ENCODE measurements around the gene ANKRD65.
"Not testable (repeated sequence)": the region's sequence is repeated elsewhere in the genome, so short reads cannot be mapped to it uniquely, and the experiment has no call there.

ANKRD65 gene

DNA sequence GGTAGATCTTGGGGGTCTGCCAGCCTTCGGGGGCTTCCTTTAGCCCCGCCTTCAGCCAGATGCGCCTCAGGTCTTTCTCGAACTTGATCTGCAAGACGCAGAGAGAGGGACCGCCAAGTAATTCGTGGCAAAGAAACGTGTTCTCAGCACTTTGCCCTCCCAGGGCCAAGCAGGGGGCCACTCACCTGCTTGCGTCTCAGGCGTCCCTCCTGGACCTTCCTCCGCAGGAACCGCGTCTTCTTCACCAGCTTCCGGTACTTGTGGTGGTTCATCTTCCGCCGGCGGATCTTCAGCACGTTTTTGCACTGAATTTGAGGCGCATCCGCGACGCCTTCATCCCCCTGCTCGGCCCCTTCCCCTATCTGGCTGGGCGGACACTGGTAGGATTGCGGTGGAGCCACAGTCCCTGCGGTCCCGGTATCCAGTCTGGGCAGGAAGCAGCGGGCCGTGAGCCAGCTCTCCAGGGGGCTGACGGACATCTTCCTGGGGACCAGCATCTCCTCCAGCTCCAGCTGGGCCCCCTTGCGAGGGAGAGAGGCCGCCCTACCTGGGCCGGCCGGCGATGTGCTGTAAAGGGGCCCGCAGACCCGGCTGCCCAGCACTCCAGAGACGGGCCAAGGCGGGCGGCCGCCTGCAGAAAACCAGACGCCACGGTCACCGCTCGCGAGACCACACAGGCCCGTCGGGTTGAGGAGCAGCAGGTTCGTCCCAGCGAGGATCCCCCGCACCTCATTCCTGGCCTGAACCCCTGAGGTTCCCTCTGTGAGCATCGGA, 47.1 kb downstream of the ANKRD65 start:
- in situ Hi-C loops (cut with MboI; ENCODE audit: low sequenced_read_pairs) = no loop called here

DNA sequence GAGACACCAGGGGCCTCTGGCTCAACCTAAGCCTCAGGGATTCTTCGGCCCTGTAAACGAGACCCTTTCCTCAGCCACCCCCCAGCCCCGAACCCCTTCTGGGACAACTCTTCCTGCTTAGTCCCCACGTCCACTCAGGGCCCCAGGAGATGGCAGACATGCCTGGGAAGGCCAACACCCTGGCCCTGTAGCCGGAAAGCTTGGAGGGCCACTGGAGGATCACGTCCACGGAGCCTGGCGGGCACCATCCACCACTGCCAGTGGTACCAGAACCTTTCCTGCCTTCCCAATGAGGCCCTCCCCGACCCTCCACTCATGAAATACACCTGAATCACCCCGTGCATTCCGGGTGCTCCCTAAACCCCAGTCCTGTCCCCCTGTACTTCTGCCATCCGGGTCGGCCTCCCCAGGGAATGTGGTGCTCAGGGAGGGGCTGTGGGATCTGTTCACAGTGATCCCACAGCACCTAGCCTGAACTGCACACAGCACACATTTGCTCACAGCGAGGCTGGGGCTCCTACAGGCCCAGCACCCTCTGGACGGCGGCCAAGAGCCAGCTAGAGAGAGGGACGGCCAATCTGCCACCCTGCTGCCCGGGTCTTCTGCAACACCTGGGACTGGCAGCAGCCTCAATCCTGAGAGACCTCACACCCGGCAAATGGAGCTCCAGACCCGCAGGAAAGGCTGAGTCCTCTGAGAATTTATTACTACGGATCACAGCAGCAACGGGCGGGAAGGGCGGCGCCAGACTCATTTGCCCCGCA, 47.8 kb downstream of the ANKRD65 start:
- in situ Hi-C loops (cut with MboI; ENCODE audit: low sequenced_read_pairs) = no loop called here

DNA sequence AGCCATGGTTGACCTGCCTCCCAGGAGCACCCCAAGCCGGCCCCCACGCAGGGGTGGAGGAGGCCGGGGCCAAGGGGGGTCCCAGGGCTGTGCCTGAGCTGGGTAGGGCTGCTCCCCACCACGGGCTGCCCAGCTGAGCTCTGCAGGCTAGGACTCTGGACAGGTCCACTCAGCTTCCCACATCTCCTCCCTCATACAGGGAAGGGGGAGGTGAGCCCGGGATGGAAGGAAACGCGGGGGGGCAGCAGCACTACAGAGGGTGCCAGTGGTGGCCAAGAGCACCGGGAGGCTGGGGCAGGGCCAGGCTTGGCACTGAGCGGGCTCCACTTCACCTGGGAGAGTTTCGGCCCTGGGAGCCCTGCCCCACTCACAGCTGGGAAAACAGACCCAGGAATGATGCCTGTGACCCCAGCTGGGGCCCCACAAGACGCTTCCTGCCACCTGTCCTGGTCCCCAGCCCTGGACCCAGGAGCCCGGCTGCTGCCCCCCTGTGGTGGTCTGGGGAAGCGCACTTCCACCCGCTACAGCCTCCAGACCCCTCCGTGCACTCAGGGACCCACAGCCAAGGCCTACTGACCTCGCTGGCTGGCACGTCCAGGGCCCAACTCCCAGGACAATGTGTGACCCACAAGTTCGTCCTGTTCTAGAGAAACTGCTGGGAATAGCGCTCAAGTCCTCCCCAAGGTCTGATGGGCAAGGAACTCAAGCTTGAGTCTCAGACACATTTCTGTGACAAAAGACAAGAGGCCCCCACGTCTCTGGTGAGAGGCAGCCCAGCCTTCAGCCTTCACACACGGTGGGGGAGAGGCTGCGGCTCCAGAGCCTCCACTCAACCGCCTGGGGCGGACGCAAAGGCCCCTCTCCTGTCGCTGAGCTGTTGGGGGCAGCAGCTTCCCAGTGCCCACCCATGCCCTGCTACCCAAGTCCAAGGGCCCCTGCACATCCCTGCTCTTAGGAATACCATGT, 49.0 kb downstream of the ANKRD65 start:
- in situ Hi-C loops (cut with MboI; ENCODE audit: low sequenced_read_pairs) = no loop called here

DNA sequence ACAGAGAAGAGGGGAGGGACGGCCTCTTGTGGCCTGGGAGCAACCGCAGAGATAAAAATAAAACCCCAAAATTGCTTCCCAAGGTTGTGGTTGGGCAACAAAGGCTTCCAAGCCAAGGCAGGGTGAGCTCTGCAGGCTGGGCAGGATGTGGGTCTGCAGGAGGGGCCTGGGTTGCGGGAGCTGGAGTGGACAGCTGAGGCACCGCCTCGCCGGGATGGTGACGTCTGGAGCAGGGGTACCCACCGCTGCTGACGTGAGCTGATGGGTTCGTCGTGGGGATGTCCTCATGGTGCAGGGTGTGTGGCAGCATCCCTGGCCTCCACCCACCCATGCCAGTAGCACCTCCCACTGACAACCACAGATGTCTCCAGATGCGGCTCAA, 49.7 kb downstream of the ANKRD65 start:
- in situ Hi-C loops (cut with MboI; ENCODE audit: low sequenced_read_pairs) = no loop called here

DNA sequence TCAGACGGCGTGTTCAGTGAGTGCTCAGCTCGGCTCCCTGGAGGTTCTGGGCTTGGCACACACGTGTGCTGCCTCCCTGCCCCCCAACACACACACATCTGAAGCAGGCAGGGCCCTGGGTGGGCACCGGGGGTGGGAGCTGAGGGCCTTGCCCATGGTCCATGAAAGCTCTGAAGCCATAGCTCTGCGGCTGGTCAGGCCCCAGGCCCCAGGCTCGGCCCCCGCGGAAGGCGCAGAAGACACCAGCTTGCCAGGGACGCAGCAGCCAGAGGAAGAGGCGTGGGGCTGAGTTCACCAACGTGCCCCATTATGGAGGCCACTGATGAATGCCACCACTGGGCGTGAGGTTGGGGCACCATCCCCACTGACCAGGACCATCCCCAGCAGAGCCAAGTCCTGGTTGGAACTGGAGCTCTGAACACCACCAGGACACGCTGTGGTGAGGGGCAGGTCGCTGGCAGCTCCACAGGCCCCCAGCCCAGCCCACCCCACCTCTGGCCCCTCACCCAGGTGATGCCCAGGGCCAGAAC, 50.2 kb downstream of the ANKRD65 start:
- in situ Hi-C loops (cut with MboI; ENCODE audit: low sequenced_read_pairs) = no loop called here

DNA sequence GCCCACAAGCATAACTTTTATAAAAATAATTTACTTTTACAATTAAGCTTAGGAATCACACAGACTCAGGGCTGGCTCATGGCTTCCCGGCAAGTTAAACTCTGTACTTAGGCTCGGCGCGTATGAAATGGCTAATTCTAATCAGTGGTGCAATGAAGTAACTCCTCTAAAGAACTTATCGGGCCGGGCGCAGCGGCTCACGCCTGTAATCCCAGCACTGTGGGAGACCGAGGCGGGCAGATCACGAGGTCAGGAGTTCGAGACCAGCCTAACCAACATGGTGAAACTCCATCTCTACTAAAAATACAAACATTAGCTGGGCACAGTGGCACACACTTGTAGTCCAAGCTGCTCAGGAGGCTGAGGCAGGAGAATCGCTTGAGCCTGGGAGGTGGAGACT, 51.0 kb downstream of the ANKRD65 start:
- in situ Hi-C loops (cut with MboI; ENCODE audit: low sequenced_read_pairs) = not testable (repeated sequence)

All from HL-60/S4 treated with phorbol 12-myristate 13-acetate at 8.2 ng/mL for 4 days and 3 days (cell line).